ENCODE results near the gene VPS36.
"Not testable (repeated sequence)": the region's sequence is repeated elsewhere in the genome, so short reads cannot be mapped to it uniquely, and the experiment has no call there.

Gene VPS36

GRCh38 chr13:52377898-52378297 lies 72.5 kb downstream of the VPS36 start:
- DNase-seq (ENCODE audit: low read depth in 2 of 2), result no peak

DNA sequence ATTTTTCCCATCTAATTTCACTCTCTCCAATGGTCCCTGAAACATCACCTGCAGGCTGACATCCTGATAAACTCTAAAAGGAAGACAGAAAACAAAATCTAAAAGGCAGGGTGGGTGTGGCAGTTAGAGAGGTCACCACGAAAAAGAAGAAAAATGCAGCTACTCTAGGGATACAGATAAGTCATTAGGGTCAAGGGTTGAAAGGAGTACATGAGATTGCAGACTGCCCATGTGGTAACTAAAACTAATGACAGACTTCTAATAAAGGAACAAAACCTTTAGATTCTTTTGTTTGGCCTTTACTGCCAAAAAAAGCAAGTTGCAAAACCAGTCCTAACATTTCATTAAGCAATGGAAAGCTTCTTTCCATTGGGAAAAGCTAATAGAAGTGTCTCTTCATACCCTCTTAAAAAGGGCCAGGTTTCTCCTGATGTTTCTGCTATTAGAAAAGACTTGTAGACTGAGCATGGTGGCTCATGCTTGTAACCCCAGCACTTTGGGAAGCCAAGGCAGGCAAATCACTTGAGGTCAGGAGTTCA lies 75.5 kb downstream of the VPS36 start:
- DNase-seq (ENCODE audit: low read depth in 2 of 2), result no peak

DNA sequence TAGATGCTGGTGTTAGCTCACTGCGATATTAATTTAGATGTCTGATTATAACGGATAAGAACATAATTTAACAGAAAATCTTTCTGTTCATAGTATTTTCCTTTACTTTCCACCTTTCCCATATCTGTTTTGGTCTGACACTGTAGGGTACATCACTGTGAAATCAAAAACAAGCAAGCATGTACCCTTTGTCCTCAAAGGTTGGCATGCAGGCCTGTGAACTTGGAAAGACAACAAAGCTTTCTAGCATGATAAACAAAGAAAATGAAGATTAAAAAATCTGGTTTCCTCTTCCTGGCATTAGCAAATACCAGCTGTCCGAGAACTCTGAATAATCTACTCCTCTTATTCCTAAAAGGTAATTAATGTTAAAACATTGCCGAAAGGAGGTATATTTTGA lies 76.0 kb downstream of the VPS36 start:
- DNase-seq (ENCODE audit: low read depth in 2 of 2), result no peak

- not testable (repeated sequence) for DNase-seq (ENCODE audit: low read depth in 2 of 2)
Measured at GRCh38 chr13:52373277-52373676, 77.2 kb downstream of the VPS36 start.

DNA sequence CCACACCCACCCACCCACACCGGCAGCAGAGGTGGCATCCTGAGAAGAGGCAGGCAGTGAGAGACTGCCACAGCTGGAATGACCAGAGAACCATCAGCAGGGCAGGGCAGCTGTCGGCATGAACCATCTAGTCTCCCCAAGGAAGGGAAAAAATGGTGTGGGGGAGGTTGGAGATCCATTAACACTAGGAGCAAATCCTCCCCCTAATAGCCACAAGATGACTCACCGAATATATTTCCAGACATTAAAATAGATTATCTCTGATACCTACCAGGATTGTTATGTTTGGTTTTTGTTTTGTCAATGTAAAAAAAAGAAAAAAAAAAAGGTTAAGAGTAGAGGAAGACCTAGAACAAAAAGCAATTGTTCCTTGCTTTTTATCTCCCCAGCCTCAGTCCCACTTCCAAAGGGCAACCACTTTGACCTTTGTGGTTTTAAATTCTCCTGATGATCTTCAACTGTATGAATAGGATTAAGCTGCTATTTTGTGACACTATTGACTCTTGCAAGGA lies 78.6 kb downstream of the VPS36 start:
- DNase-seq (ENCODE audit: low read depth in 2 of 2), result no peak

GRCh38 chr13:52366291-52366690 lies 84.1 kb downstream of the VPS36 start:
- no peak for DNase-seq (ENCODE audit: low read depth in 2 of 2)
